Tibial nerve (tissue), 4 donors: ENCODE results near the gene NCS1. TPM values are rescaled to one million over a fixed set of nuclear protein-coding genes. Genes with fewer than 3 reads are reported as not detected.

Source experiments
- DNase-seq, 2 donors: peaks; one replicate each; pipeline ENCODE4 v3.0.0-alpha.2; 2019; ENCODE audit warnings: low spot score in 2 of 2
- H3K27ac ChIP-seq, 4 donors: fragments of 200-600 bp; sonication (generic) in 3 of 4; one replicate each; pipeline ENCODE4 v1.5.1; 2017 to 2019; ENCODE audit warnings: mild to moderate bottlenecking in 1 of 4
- H3K27me3 ChIP-seq, 2 donors: fragments of 200-600 bp; sonication (generic) in 1 of 2; one replicate each; pipeline versions ENCODE4 v1.5.1 to v1.6.0; 2017 to 2019
- H3K36me3 ChIP-seq, 3 donors: fragments of 200-600 bp; sonication (generic); one replicate each; pipeline ENCODE4 v1.5.1; 2018 to 2019
- H3K4me1 ChIP-seq, 4 donors: fragments of 200-600 bp; sonication (generic) in 3 of 4; one replicate each; pipeline ENCODE4 v1.5.1; 2017 to 2019
- H3K4me3 ChIP-seq, 4 donors: fragments of 200-600 bp; sonication (generic) in 3 of 4; one replicate each; pipeline ENCODE4 v1.5.1; 2017 to 2019; ENCODE audit warnings: mild to moderate bottlenecking in 1 of 4, moderate library complexity in 1 of 4
- H3K9me3 ChIP-seq, 4 donors: fragments of 200-600 bp; sonication (generic) in 3 of 4; one replicate each; pipeline ENCODE4 v1.5.1; 2017 to 2019
- EP300 ChIP-seq, 2 donors: sonication (generic); formaldehyde crosslinking; IDR thresholded peaks; one replicate each; pipeline ENCODE4 v1.6.1; 2017; ENCODE audit warnings: antibody characterized with exemption in 2 of 2, mild to moderate bottlenecking in 1 of 2
- POLR2A ChIP-seq, 2 donors: fragments of 450-650 bp; IDR thresholded peaks; one replicate each; pipeline ENCODE4 v1.6.1; 2017; ENCODE audit warnings: antibody characterized with exemption in 2 of 2, mild to moderate bottlenecking in 2 of 2, moderate library complexity in 2 of 2
- WGBS, 2 donors: methylation state at CpG; one replicate each; pipeline ENCODE4 v1.1.5; 2018; 5-methylcytosine and 5-hydroxymethylcytosine counted together
- total RNA-seq, 4 donors: library from RNA; depleted of rRNA; stranded (reverse); fragments of >200 nt; gene quantifications; one replicate each; pipeline ENCODE4 v1.1.0, GENCODE V29; 2016
- TF ChIP-seq, protein P1 (sequence below), 5 experiments: fragments of 200-600 bp in 3 of 5; fragments of 450-650 bp in 2 of 5; sonication (generic) in 3 of 5; IDR thresholded peaks; one replicate each; pipeline ENCODE4 v1.5.1; 2016 to 2019; ENCODE audit warnings: antibody characterized with exemption in 5 of 5, mild to moderate bottlenecking in 3 of 5, moderate library complexity in 2 of 5

The NCS1 gene
- total RNA-seq, 4 donors from 2014 or later = 5.7 to 10.7 (median 9.7) TPM

DNA sequence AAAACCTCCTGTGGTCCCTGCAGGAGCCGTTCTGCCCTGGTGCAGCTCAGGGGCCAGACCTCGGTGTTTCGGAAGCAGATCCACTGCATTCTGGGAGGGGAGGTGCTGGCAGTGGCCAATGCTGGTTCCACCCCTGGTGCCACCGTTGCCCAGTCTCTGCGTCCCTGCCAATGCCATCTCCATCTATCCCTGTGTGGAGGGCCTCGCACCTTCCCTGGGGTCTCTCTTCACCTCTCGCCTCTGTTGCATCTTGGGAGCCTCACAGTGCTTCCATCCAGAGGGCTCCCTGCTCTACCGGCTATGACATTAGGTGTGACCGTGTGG is 15.3 kb downstream of the NCS1 start:
- Histone ChIP-seq H3K4me1 (peaks cover 0 to 42% (median 5%) of the 10 kb centered on the region in 4 donors), H3K9me3 (no peaks in the 10 kb centered on the region), H3K4me3 (peak overlapping the region in 1 of 4 donors; percentile 12), H3K36me3 (no peaks in the 10 kb centered on the region), H3K27me3 (no peaks in the 10 kb centered on the region), H3K27ac (no peak overlapping the region)
- WGBS, 2 donors = 67 to 68% methylated on average over 7 to 9 of the region's 9 CpGs
- DNase-seq = no peak
- no peak for TF ChIP-seq POLR2A (IDR thresholded peaks at IDR 0.05)
- no peak for TF ChIP-seq EP300 (IDR thresholded peaks at IDR 0.05)
- TF ChIP-seq, protein P1, sequence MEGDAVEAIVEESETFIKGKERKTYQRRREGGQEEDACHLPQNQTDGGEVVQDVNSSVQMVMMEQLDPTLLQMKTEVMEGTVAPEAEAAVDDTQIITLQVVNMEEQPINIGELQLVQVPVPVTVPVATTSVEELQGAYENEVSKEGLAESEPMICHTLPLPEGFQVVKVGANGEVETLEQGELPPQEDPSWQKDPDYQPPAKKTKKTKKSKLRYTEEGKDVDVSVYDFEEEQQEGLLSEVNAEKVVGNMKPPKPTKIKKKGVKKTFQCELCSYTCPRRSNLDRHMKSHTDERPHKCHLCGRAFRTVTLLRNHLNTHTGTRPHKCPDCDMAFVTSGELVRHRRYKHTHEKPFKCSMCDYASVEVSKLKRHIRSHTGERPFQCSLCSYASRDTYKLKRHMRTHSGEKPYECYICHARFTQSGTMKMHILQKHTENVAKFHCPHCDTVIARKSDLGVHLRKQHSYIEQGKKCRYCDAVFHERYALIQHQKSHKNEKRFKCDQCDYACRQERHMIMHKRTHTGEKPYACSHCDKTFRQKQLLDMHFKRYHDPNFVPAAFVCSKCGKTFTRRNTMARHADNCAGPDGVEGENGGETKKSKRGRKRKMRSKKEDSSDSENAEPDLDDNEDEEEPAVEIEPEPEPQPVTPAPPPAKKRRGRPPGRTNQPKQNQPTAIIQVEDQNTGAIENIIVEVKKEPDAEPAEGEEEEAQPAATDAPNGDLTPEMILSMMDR (IDR thresholded peaks at IDR 0.05) = no peak

DNA sequence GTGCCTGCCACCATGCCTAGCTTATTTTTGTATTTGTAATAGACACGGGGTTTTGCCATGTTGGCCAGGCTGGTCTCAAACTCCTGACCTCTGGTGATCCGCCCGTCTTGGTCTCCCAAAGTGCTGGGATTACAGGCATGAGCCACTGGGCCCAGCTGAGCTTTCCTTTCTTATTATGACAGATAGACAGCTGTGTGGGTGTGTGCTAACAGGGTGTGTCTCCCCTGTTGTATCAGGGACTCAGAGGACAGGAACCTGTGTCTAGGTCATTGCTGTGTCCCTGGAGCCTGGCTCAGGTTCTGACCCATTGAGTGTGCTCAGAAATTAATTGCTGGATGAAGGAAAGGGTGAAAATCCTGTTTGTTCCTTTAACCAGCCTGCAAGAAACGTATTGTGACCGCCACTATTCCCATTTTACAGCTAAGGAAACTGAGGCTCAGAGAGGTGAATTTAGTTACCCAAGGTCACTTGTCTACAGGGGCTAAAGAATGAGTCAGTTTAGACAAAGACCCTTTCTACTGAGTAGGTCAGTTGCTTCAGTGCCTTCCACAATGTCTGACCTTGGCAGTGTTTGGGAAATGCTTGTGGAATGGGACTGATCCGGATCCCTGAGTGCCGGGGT is 16.8 kb downstream of the NCS1 start:
- Histone ChIP-seq H3K4me1 (peaks cover 0 to 39% (median 2%) of the 10 kb centered on the region in 4 donors), H3K36me3 (no peaks in the 10 kb centered on the region), H3K4me3 (no peak overlapping the region), H3K27me3 (no peaks in the 10 kb centered on the region), H3K27ac (no peak overlapping the region), H3K9me3 (no peaks in the 10 kb centered on the region)
- DNase-seq = no peak
- 77 to 85% methylated on average over 5 to 7 of the region's 7 CpGs for WGBS, 2 donors
- TF ChIP-seq, protein P1 (IDR thresholded peaks at IDR 0.05) = no peak
- TF ChIP-seq POLR2A (IDR thresholded peaks at IDR 0.05) (no peak), EP300 (IDR thresholded peaks at IDR 0.05) (no peak)

GRCh38 chr9:130189840-130190239 is 17.6 kb downstream of the NCS1 start:
- WGBS, 2 donors = 65 to 78% methylated on average over 1 of the region's 1 CpG
- no peaks in the 10 kb centered on the region for H3K36me3 ChIP-seq
- no peak for DNase-seq

GRCh38 chr9:130191068-130191748 is 19.0 kb downstream of the NCS1 start:
- TF ChIP-seq POLR2A (IDR thresholded peaks at IDR 0.05) (no peak), EP300 (IDR thresholded peaks at IDR 0.05) (no peak)
- TF ChIP-seq, protein P1 (IDR thresholded peaks at IDR 0.05) = no peak
- Histone ChIP-seq H3K27me3 (no peaks in the 10 kb centered on the region), H3K27ac (no peak overlapping the region), H3K4me3 (no peak overlapping the region), H3K36me3 (no peaks in the 10 kb centered on the region), H3K9me3 (no peaks in the 10 kb centered on the region), H3K4me1 (peaks cover 0 to 46% (median 2%) of the 10 kb centered on the region in 4 donors)
- no peak for DNase-seq
- 87 to 89% methylated on average over 19 to 26 of the region's 26 CpGs for WGBS, 2 donors

More at GRCh38 chr9:130189840-130190239, 17.6 kb downstream of the NCS1 start:
- no peak for TF ChIP-seq POLR2A (IDR thresholded peaks at IDR 0.05)
- TF ChIP-seq EP300 (IDR thresholded peaks at IDR 0.05) = no peak
- TF ChIP-seq, protein P1 (IDR thresholded peaks at IDR 0.05) = no peak
- peaks cover 0 to 46% (median 2%) of the 10 kb centered on the region in 4 donors for H3K4me1 ChIP-seq
- no peaks in the 10 kb centered on the region for H3K27me3 ChIP-seq
- no peak overlapping the region for H3K4me3 ChIP-seq
- H3K27ac ChIP-seq = no peak overlapping the region
- H3K9me3 ChIP-seq = no peaks in the 10 kb centered on the region

DNA sequence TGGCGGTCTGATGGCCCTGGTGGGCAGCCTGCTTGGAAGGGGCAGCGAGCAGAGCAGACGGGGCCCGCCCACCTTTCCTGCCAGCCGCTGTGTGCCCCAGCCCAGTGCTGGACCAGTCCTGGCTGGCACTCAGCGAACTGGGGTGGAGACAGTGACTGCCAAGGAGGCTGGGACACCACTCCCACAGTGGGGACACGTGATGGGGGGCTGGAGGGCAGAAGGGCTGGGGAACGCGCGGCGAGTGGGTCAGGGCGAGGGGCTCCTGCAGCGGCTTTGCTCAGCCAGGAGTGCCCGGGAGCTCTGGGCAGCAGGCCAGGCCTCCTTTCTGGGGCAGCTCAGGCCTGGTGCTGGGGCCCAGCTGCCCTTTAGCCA is 19.5 kb downstream of the NCS1 start:
- no peak for TF ChIP-seq EP300 (IDR thresholded peaks at IDR 0.05)
- TF ChIP-seq, protein P1 (IDR thresholded peaks at IDR 0.05) = no peak
- no peaks in the 10 kb centered on the region for H3K27me3 ChIP-seq
- H3K9me3 ChIP-seq = no peaks in the 10 kb centered on the region
- WGBS, 2 donors = 77 to 87% methylated on average over 11 to 12 of the region's 14 CpGs
- no peak overlapping the region for H3K4me3 ChIP-seq
- peaks cover 0 to 46% (median 1%) of the 10 kb centered on the region in 4 donors for H3K4me1 ChIP-seq
- no peak overlapping the region for H3K27ac ChIP-seq
- no peaks in the 10 kb centered on the region for H3K36me3 ChIP-seq
- DNase-seq = no peak
